CD4-positive, alpha-beta T cell treated with Interleukin-2 at 100 ng/mL for 4 hours (primary cell): ENCODE measurements around the gene NOS1AP.
"Not testable (repeated sequence)": the region's sequence is repeated elsewhere in the genome, so short reads cannot be mapped to it uniquely, and the experiment has no call there.

Experiments
- DNase-seq: peaks from one replicate; pipeline ENCODE4 v3.0.0-alpha.2; 2020; ENCODE audit warnings: low spot score

NOS1AP gene

GRCh38 chr1:162169031-162169790, 99.7 kb downstream of the NOS1AP start:
- no peak for DNase-seq

GRCh38 chr1:162171111-162171510, 101.6 kb downstream of the NOS1AP start:
- DNase-seq: no peak

GRCh38 chr1:162172311-162173102, 103.0 kb downstream of the NOS1AP start:
- no peak for DNase-seq

GRCh38 chr1:162173607-162174006, 104.1 kb downstream of the NOS1AP start:
- not testable (repeated sequence) for DNase-seq

GRCh38 chr1:162174027-162174426, 104.5 kb downstream of the NOS1AP start:
- DNase-seq: not testable (repeated sequence)

GRCh38 chr1:162175379-162176081, 106.0 kb downstream of the NOS1AP start:
- DNase-seq: no peak

- DNase-seq: no peak
These were observed 107.6 kb downstream of the NOS1AP start for GRCh38 chr1:162177126-162177525.

GRCh38 chr1:162178432-162178831, 108.9 kb downstream of the NOS1AP start:
- no peak for DNase-seq

GRCh38 chr1:162179121-162179520, 109.6 kb downstream of the NOS1AP start:
- DNase-seq: no peak

- no peak for DNase-seq
These were observed 111.3 kb downstream of the NOS1AP start for GRCh38 chr1:162180813-162181212.

- DNase-seq: no peak
These were observed 112.6 kb downstream of the NOS1AP start for GRCh38 chr1:162182090-162182489.

- DNase-seq: no peak
These were observed 116.0 kb downstream of the NOS1AP start for GRCh38 chr1:162185314-162186025.

- no peak for DNase-seq
These were observed 116.5 kb downstream of the NOS1AP start for GRCh38 chr1:162186026-162186374.

GRCh38 chr1:162186406-162186805, 116.9 kb downstream of the NOS1AP start:
- no peak for DNase-seq

GRCh38 chr1:162187687-162188276, 118.3 kb downstream of the NOS1AP start:
- no peak for DNase-seq

- DNase-seq: no peak
These were observed 119.9 kb downstream of the NOS1AP start for GRCh38 chr1:162189345-162189744.

- no peak for DNase-seq
These were observed 122.2 kb downstream of the NOS1AP start for GRCh38 chr1:162191396-162192305.

- DNase-seq: no peak
These were observed 122.8 kb downstream of the NOS1AP start for GRCh38 chr1:162192306-162192678.

GRCh38 chr1:162192763-162193162, 123.3 kb downstream of the NOS1AP start:
- no peak for DNase-seq

- DNase-seq: no peak
These were observed 123.7 kb downstream of the NOS1AP start for GRCh38 chr1:162193221-162193620.

GRCh38 chr1:162193815-162194214, 124.3 kb downstream of the NOS1AP start:
- DNase-seq: no peak
